Endothelial cell of hepatic sinusoid (primary cell): ENCODE results near the gene AIG1.

Source experiments
- in situ Hi-C: cut with HindIII; loops from 2 replicates; pipeline ENCODE4 v1.10.0; 2017; ENCODE audit warnings: low sequenced_read_pairs

The AIG1 gene

GRCh38 chr6:143356101-143356880 is 295.6 kb downstream of the AIG1 start:
- in situ Hi-C loops = no loop called here

- in situ Hi-C loops = no loop called here
These were observed 296.5 kb downstream of the AIG1 start for GRCh38 chr6:143357152-143357551.

- in situ Hi-C loops = no loop called here
These were observed 297.0 kb downstream of the AIG1 start for GRCh38 chr6:143357561-143358255.

- in situ Hi-C loops = no loop called here
These were observed 301.0 kb downstream of the AIG1 start for GRCh38 chr6:143361536-143362191.

GRCh38 chr6:143362192-143362558 is 301.5 kb downstream of the AIG1 start:
- in situ Hi-C loops = no loop called here

GRCh38 chr6:143363299-143363698 is 302.6 kb downstream of the AIG1 start:
- in situ Hi-C loops = no loop called here

- in situ Hi-C loops = no loop called here
These were observed 307.7 kb downstream of the AIG1 start for GRCh38 chr6:143368426-143368825.

- in situ Hi-C loops = no loop called here
These were observed 309.3 kb downstream of the AIG1 start for GRCh38 chr6:143369971-143370370.

- in situ Hi-C loops = no loop called here
These were observed 310.2 kb downstream of the AIG1 start for GRCh38 chr6:143370812-143371370.

GRCh38 chr6:143372199-143372882 is 311.7 kb downstream of the AIG1 start:
- in situ Hi-C loops = no loop called here

- in situ Hi-C loops = no loop called here
These were observed 313.3 kb downstream of the AIG1 start for GRCh38 chr6:143374014-143374413.

GRCh38 chr6:143375022-143375585 is 314.4 kb downstream of the AIG1 start:
- in situ Hi-C loops = no loop called here

- in situ Hi-C loops = no loop called here
These were observed 315.7 kb downstream of the AIG1 start for GRCh38 chr6:143376375-143376774.

- in situ Hi-C loops = no loop called here
These were observed 316.2 kb downstream of the AIG1 start for GRCh38 chr6:143376861-143377260.

- in situ Hi-C loops = no loop called here
These were observed 324.9 kb downstream of the AIG1 start for GRCh38 chr6:143385636-143386035.

GRCh38 chr6:143390278-143390677 is 329.6 kb downstream of the AIG1 start:
- in situ Hi-C loops = no loop called here
